CD14-positive monocyte (primary cell): ENCODE measurements around the gene TIMM50. TPM values are rescaled to one million over a fixed set of nuclear protein-coding genes. Genes with fewer than 3 reads are reported as not detected.
A peak's percentile ranks its signal among the peaks of the same experiment; 100 is the strongest.

ENCODE experiments used
- DNase-seq, 3 donors: peaks; one replicate each; pipeline ENCODE4 v3.0.0-alpha.2; 2011 to 2022
- H2AFZ ChIP-seq: 2 replicates; pipeline ENCODE4 v1.6.0; 2012; ENCODE audit warnings: mild to moderate bottlenecking, low read depth, low read length, inconsistent platforms; ENCODE audit not compliant: insufficient read depth, poor library complexity, severe bottlenecking
- H3K27ac ChIP-seq, 2 donors: 1 replicate in 1 of 2; 2 replicates in 1 of 2; pipeline ENCODE4 v1.5.1; 2012 to 2013; ENCODE audit warnings: low read length in 2 of 2, control low read depth in 1 of 2, inconsistent platforms in 1 of 2, low read depth in 1 of 2, mild to moderate bottlenecking in 1 of 2
- H3K27me3 ChIP-seq, 2 donors: one replicate each; pipeline versions ENCODE4 v1.6.0 to v1.6.1; 2011 to 2013; ENCODE audit warnings: low read length in 2 of 2; ENCODE audit not compliant: control insufficient read depth in 2 of 2, insufficient read depth in 2 of 2
- H3K36me3 ChIP-seq, 2 donors: replicated peaks in 1 of 2; 1 replicate in 1 of 2; 2 replicates in 1 of 2; pipeline versions ENCODE4 v1.5.1 to v1.6.1; 2012 to 2013; ENCODE audit warnings: low read length in 2 of 2, control low read depth in 1 of 2, inconsistent platforms in 1 of 2, mild to moderate bottlenecking in 1 of 2; ENCODE audit not compliant: insufficient read depth in 2 of 2, control insufficient read depth in 1 of 2
- H3K4me1 ChIP-seq, 2 donors: 1 replicate in 1 of 2; 2 replicates in 1 of 2; pipeline versions ENCODE4 v1.5.1 to v1.6.1; 2012 to 2013; ENCODE audit warnings: low read length in 2 of 2, control low read depth in 1 of 2, inconsistent platforms in 1 of 2, mild to moderate bottlenecking in 1 of 2, moderate library complexity in 1 of 2; ENCODE audit not compliant: insufficient read depth in 2 of 2, control insufficient read depth in 1 of 2
- H3K4me2 ChIP-seq: replicated peaks from 2 replicates; pipeline ENCODE3; 2012; ENCODE audit warnings: low read length, moderate library complexity, mild to moderate bottlenecking; ENCODE audit not compliant: poor library complexity, severe bottlenecking; ENCODE audit errors: extremely low read depth
- H3K4me3 ChIP-seq, 3 experiments: fragments of 200-600 bp in 1 of 3; sonication (generic) in 1 of 3; replicated peaks in 1 of 3; 1 replicate in 2 of 3; 2 replicates in 1 of 3; pipeline ENCODE4 v1.5.1; 2011 to 2013; ENCODE audit warnings: low read length in 3 of 3, mild to moderate bottlenecking in 3 of 3, control low read depth in 2 of 3, low read depth in 2 of 3, inconsistent platforms in 1 of 3, moderate library complexity in 1 of 3
- H3K79me2 ChIP-seq: 2 replicates; pipeline ENCODE4 v1.6.0; 2012; ENCODE audit warnings: mild to moderate bottlenecking, control low read depth, inconsistent platforms, low read length, moderate library complexity; ENCODE audit not compliant: insufficient read depth
- H3K9ac ChIP-seq: 2 replicates; pipeline ENCODE4 v1.6.0; 2017; ENCODE audit warnings: low read length, mild to moderate bottlenecking; ENCODE audit not compliant: insufficient read depth, poor library complexity, severe bottlenecking
- H3K9me3 ChIP-seq, 2 donors: replicated peaks in 1 of 2; 1 replicate in 1 of 2; 2 replicates in 1 of 2; pipeline versions ENCODE4 v1.5.1 to v1.6.1; 2012 to 2013; ENCODE audit warnings: low read length in 2 of 2, control low read depth in 1 of 2; ENCODE audit not compliant: control insufficient read depth in 1 of 2, insufficient read depth in 1 of 2
- H4K20me1 ChIP-seq: 2 replicates; pipeline ENCODE4 v1.6.0; 2012; ENCODE audit warnings: mild to moderate bottlenecking, low read length, control low read depth, moderate library complexity; ENCODE audit not compliant: insufficient read depth
- H3K27ac Mint-ChIP-seq, 7 donors: one replicate each; pipeline ENCODE4 v1.8.0; 2020; ENCODE audit warnings: mild to moderate bottlenecking in 7 of 7, mixed read lengths in 7 of 7, moderate library complexity in 6 of 7, inconsistent platforms in 2 of 7
- H3K27me3 Mint-ChIP-seq, 3 donors: one replicate each; pipeline ENCODE4 v1.8.0; 2021 to 2022; ENCODE audit warnings: low read depth in 3 of 3, mild to moderate bottlenecking in 3 of 3, mixed read lengths in 3 of 3, moderate library complexity in 3 of 3, inconsistent platforms in 1 of 3
- H3K36me3 Mint-ChIP-seq, 2 donors: one replicate each; pipeline ENCODE4 v1.8.0; 2020; ENCODE audit warnings: mixed read lengths in 2 of 2, inconsistent platforms in 1 of 2, mild to moderate bottlenecking in 1 of 2
- H3K4me1 Mint-ChIP-seq: one replicate; pipeline ENCODE4 v1.8.0; 2020; ENCODE audit warnings: mild to moderate bottlenecking, mixed read lengths
- H3K4me3 Mint-ChIP-seq, 2 donors: one replicate each; pipeline ENCODE4 v1.8.0; 2020; ENCODE audit warnings: mild to moderate bottlenecking in 2 of 2, mixed read lengths in 2 of 2, moderate library complexity in 1 of 2
- H3K9me3 Mint-ChIP-seq, 7 donors: one replicate each; pipeline ENCODE4 v1.8.0; 2020 to 2022; ENCODE audit warnings: mixed read lengths in 7 of 7, mild to moderate bottlenecking in 6 of 7, moderate library complexity in 6 of 7, inconsistent platforms in 2 of 7
- CTCF ChIP-seq: fragments of 200-600 bp; IDR thresholded peaks from one replicate; pipeline ENCODE4 v1.8.0; 2022; ENCODE audit warnings: antibody characterized with exemption, mild to moderate bottlenecking
- WGBS: methylation state at CpG from one replicate; pipeline ENCODE4 v1.1.5; 2013; ENCODE audit warnings: missing lambda C conversion rate; ENCODE audit not compliant: insufficient coverage; 5-methylcytosine and 5-hydroxymethylcytosine counted together
- intact Hi-C, 2 donors: fragments of 100-400 bp; cut with micrococcal nuclease; formaldehyde crosslinking; loops; one replicate each; pipeline versions ENCODE4 v1.15.0 to v1.15.1; 2023
- polyA plus RNA-seq, 3 donors: library from polyadenylated mRNA; depleted of rRNA in 1 of 3; unstranded in 2 of 3; stranded (reverse) in 1 of 3; fragments of 300-500 nt in 2 of 3; fragments of >200 nt in 1 of 3; fragmentation: Illumina TruSeq in 2 of 3; gene quantifications; 1 replicate in 2 of 3; 2 replicates in 1 of 3; pipeline ENCODE4 v1.2.3, GENCODE V29; 2012 to 2021

Gene TIMM50
- polyA plus RNA-seq, 3 donors = 22.0 to 54.6 (median 43.8) TPM

- no peak for TF ChIP-seq CTCF
- Histone ChIP-seq H2AFZ (no peak overlapping the region), H3K4me1 (no peaks in the 10 kb centered on the region), H3K4me2 (no peak overlapping the region), H3K27ac (no peak overlapping the region), H3K36me3 (peaks cover 50 to 63% of the 10 kb centered on the region in 2 donors), H3K9me3 (no peaks in the 10 kb centered on the region), H4K20me1 (no peaks in the 10 kb centered on the region), H3K79me2 (no peaks in the 10 kb centered on the region), H3K9ac (no peak overlapping the region), H3K4me3 (no peak overlapping the region), H3K27me3 (no peaks in the 10 kb centered on the region)
- peak overlapping the region in 2 of 7 donors; percentile 30 to 72 for H3K27ac Mint-ChIP-seq
- H3K36me3 Mint-ChIP-seq = peaks cover 47 to 66% of the 10 kb centered on the region in 2 donors
- no peaks in the 10 kb centered on the region for H3K4me1 Mint-ChIP-seq
- H3K27me3 Mint-ChIP-seq = peaks cover 0 to 4% (median 0%) of the 10 kb centered on the region in 3 donors
- intact Hi-C loops = loop anchor here in 1 of 2 donors (10.0 kb wide), 1 partner anchor 185 kb away; no protein-coding TSS in a partner anchor
- 92% methylated on average over 6 of the region's 10 CpGs for WGBS
- no peak overlapping the region for H3K4me3 Mint-ChIP-seq
- H3K9me3 Mint-ChIP-seq = no peaks in the 10 kb centered on the region
- DNase-seq = no peak
Measured at GRCh38 chr19:39489756-39490155, 9.1 kb downstream of the TIMM50 start.

GRCh38 chr19:39492225-39492624 is 11.6 kb downstream of the TIMM50 start:
- H3K36me3 Mint-ChIP-seq = peaks cover 26 to 44% of the 10 kb centered on the region in 2 donors
- no peak overlapping the region for H3K27ac ChIP-seq
- no peaks in the 10 kb centered on the region for H3K4me1 ChIP-seq
- H2AFZ ChIP-seq = no peak overlapping the region
- 90% methylated on average over 2 of the region's 6 CpGs for WGBS
- H3K4me1 Mint-ChIP-seq = no peaks in the 10 kb centered on the region
- H3K4me3 ChIP-seq = no peak overlapping the region
- no peak overlapping the region for H3K9ac ChIP-seq
- no peaks in the 10 kb centered on the region for H3K9me3 ChIP-seq
- H4K20me1 ChIP-seq = no peaks in the 10 kb centered on the region
- H3K36me3 ChIP-seq = peaks cover 31 to 39% of the 10 kb centered on the region in 2 donors
- H3K4me2 ChIP-seq = no peak overlapping the region
- intact Hi-C loops = loop anchor here in 1 of 2 donors (10.0 kb wide), 1 partner anchor 183 kb away; no protein-coding TSS in a partner anchor
- H3K9me3 Mint-ChIP-seq = peaks cover 0 to 4% (median 0%) of the 10 kb centered on the region in 7 donors
- DNase-seq = no peak
- no peak overlapping the region for H3K27ac Mint-ChIP-seq
- no peaks in the 10 kb centered on the region for H3K79me2 ChIP-seq
- TF ChIP-seq CTCF = no peak
- peaks cover 15 to 21% (median 19%) of the 10 kb centered on the region in 3 donors for H3K27me3 Mint-ChIP-seq
- peaks cover under 1 to 7% of the 10 kb centered on the region in 2 donors for H3K27me3 ChIP-seq
- no peak overlapping the region for H3K4me3 Mint-ChIP-seq
